Stimulated activated naive CD4-positive, alpha-beta T cell (primary cell): ENCODE measurements around the gene OSM.
A peak's percentile ranks its signal among the peaks of the same experiment; 100 is the strongest.

ENCODE experiments used
- DNase-seq, 6 experiments: peaks; one replicate each; lab custom pipeline; 2025; lab: John Stamatoyannopoulos, UW

The OSM gene

GRCh38 chr22:30285176-30285845 is 18.7 kb upstream of the OSM start:
- DNase-seq, result no peak

GRCh38 chr22:30284666-30285065 is 18.0 kb upstream of the OSM start:
- no peak for DNase-seq

GRCh38 chr22:30284172-30284571 is 17.5 kb upstream of the OSM start:
- DNase-seq, result no peak

- no peak for DNase-seq
Observed at GRCh38 chr22:30283342-30283741, 16.7 kb upstream of the OSM start.

GRCh38 chr22:30282616-30283046 is 16.0 kb upstream of the OSM start:
- no peak for DNase-seq

- DNase-seq, result no peak
Observed at GRCh38 chr22:30280505-30280904, 13.9 kb upstream of the OSM start.

- DNase-seq, result no peak
Observed at GRCh38 chr22:30279932-30280331, 13.3 kb upstream of the OSM start.

- no peak for DNase-seq
Observed at GRCh38 chr22:30279046-30279788, 12.6 kb upstream of the OSM start.

- DNase-seq, result no peak
Observed at GRCh38 chr22:30277547-30278344, 11.1 kb upstream of the OSM start.

- DNase-seq, result peak in 1 of 6 experiments; percentile 15
Observed at GRCh38 chr22:30276039-30276438, 9.4 kb upstream of the OSM start.

- peak in 2 of 6 experiments; percentile 18 to 25 for DNase-seq
Observed at GRCh38 chr22:30275625-30276024, 9.0 kb upstream of the OSM start.

- no peak for DNase-seq
Observed at GRCh38 chr22:30274437-30274812, 7.8 kb upstream of the OSM start.

GRCh38 chr22:30273711-30274436 is 7.2 kb upstream of the OSM start:
- no peak for DNase-seq

- DNase-seq, result no peak
Observed at GRCh38 chr22:30272781-30273601, 6.3 kb upstream of the OSM start.

- no peak for DNase-seq
Observed at GRCh38 chr22:30270832-30271231, 4.2 kb upstream of the OSM start.

GRCh38 chr22:30268331-30268730 is 1.7 kb upstream of the OSM start:
- no peak for DNase-seq

GRCh38 chr22:30267382-30268302 is 991 bp upstream of the OSM start:
- peak; percentile 32 to 60 (median 45) for DNase-seq

GRCh38 chr22:30265823-30266444 is 717 bp downstream of the OSM start:
- DNase-seq, result peak; percentile 68 to 88 (median 77)

GRCh38 chr22:30265131-30265720 is 1.4 kb downstream of the OSM start:
- DNase-seq, result no peak
